HEK293 (cell line): ENCODE results near the gene N4BP2L2.
A peak's percentile ranks its signal among the peaks of the same experiment; 100 is the strongest.

ENCODE experiments used
- GFI1B ChIP-seq: fragments of 450-650 bp; formaldehyde crosslinking; IDR thresholded peaks from 2 replicates; pipeline ENCODE4 v1.5.1; 2016; ENCODE audit warnings: missing biosample characterization, missing genetic modification characterization
- GLI2 ChIP-seq: fragments of 450-650 bp; formaldehyde crosslinking; IDR thresholded peaks from 2 replicates; pipeline ENCODE4; 2017; ENCODE audit warnings: missing biosample characterization, missing genetic modification characterization, low read depth, borderline replicate concordance
- HOXA7 ChIP-seq: sonication (generic); formaldehyde crosslinking; IDR thresholded peaks from 2 replicates; pipeline ENCODE4 v1.8.1; 2022; ENCODE audit warnings: missing genetic modification reagents, borderline replicate concordance
- YY1 ChIP-seq: fragments of 450-650 bp; formaldehyde crosslinking; IDR thresholded peaks from 2 replicates; pipeline ENCODE4 v1.5.1; 2018; ENCODE audit warnings: missing biosample characterization, missing genetic modification characterization
- ZBTB17 ChIP-seq: fragments of 450-650 bp; formaldehyde crosslinking; IDR thresholded peaks from 2 replicates; pipeline ENCODE4 v1.5.1; 2016; ENCODE audit warnings: missing biosample characterization, missing genetic modification characterization
- ZBTB48 ChIP-seq: fragments of 450-650 bp; formaldehyde crosslinking; IDR thresholded peaks from 2 replicates; pipeline ENCODE4 v1.5.1; 2016; ENCODE audit warnings: missing biosample characterization, missing genetic modification characterization
- ZBTB7A ChIP-seq: fragments of 450-650 bp; formaldehyde crosslinking; IDR thresholded peaks from 2 replicates; pipeline ENCODE4 v1.5.1; 2016; ENCODE audit warnings: low read depth, missing biosample characterization, missing genetic modification characterization
- ZFP37 ChIP-seq: fragments of 450-650 bp; formaldehyde crosslinking; IDR thresholded peaks from 2 replicates; pipeline ENCODE4 v1.5.1; 2016; ENCODE audit warnings: missing biosample characterization, missing genetic modification characterization
- ZNF157 ChIP-seq: fragments of 450-650 bp; formaldehyde crosslinking; IDR thresholded peaks from 2 replicates; pipeline ENCODE4 v1.5.1; 2016; ENCODE audit warnings: missing biosample characterization, missing genetic modification characterization
- ZNF184 ChIP-seq: fragments of 450-650 bp; IDR thresholded peaks from 2 replicates; pipeline ENCODE4 v1.5.1; 2018; ENCODE audit warnings: missing biosample characterization, mild to moderate bottlenecking, missing genetic modification characterization
- ZNF239 ChIP-seq: fragments of 450-650 bp; formaldehyde crosslinking; IDR thresholded peaks from 2 replicates; pipeline ENCODE4 v1.5.1; 2016; ENCODE audit warnings: missing biosample characterization, missing genetic modification characterization
- ZNF423 ChIP-seq: fragments of 450-650 bp; formaldehyde crosslinking; IDR thresholded peaks from 2 replicates; pipeline ENCODE4 v1.5.1; 2016; ENCODE audit warnings: missing biosample characterization, missing genetic modification characterization
- ZNF48 ChIP-seq: fragments of 450-650 bp; formaldehyde crosslinking; IDR thresholded peaks from 2 replicates; pipeline ENCODE4 v1.5.1; 2016; ENCODE audit warnings: missing biosample characterization, missing genetic modification characterization
- ZNF561 ChIP-seq: fragments of 450-650 bp; IDR thresholded peaks from 2 replicates; pipeline ENCODE4 v1.5.1; 2018; ENCODE audit warnings: missing biosample characterization, missing genetic modification characterization, borderline replicate concordance
- ZNF621 ChIP-seq: fragments of 450-650 bp; formaldehyde crosslinking; IDR thresholded peaks from 2 replicates; pipeline ENCODE4 v1.5.1; 2017; ENCODE audit warnings: missing biosample characterization, missing genetic modification characterization
- ZNF629 ChIP-seq: fragments of 450-650 bp; formaldehyde crosslinking; IDR thresholded peaks from 2 replicates; pipeline ENCODE4 v1.5.1; 2017; ENCODE audit warnings: missing biosample characterization, missing genetic modification characterization
- ZNF670 ChIP-seq: fragments of 450-650 bp; formaldehyde crosslinking; IDR thresholded peaks from 2 replicates; pipeline ENCODE4 v1.5.1; 2016; ENCODE audit warnings: missing biosample characterization, missing genetic modification characterization, low read depth
- ZNF707 ChIP-seq: fragments of 450-650 bp; formaldehyde crosslinking; IDR thresholded peaks from 2 replicates; pipeline ENCODE4 v1.5.1; 2016; ENCODE audit warnings: missing biosample characterization, missing genetic modification characterization
- ZNF777 ChIP-seq: fragments of 450-650 bp; formaldehyde crosslinking; IDR thresholded peaks from 2 replicates; pipeline ENCODE4 v1.5.1; 2017; ENCODE audit warnings: missing biosample characterization, missing genetic modification characterization, borderline replicate concordance
- ZSCAN30 ChIP-seq: fragments of 450-650 bp; IDR thresholded peaks from 2 replicates; pipeline ENCODE4 v1.5.1; 2018; ENCODE audit warnings: missing biosample characterization, mild to moderate bottlenecking, missing genetic modification characterization, moderate library complexity
- TF ChIP-seq, protein P1 (sequence below): fragments of 450-650 bp; formaldehyde crosslinking; IDR thresholded peaks from 2 replicates; pipeline ENCODE4 v1.5.1; 2016; ENCODE audit warnings: missing biosample characterization, missing genetic modification characterization, borderline replicate concordance
- TF ChIP-seq, protein P2 (sequence below): fragments of 450-650 bp; formaldehyde crosslinking; IDR thresholded peaks from 2 replicates; pipeline ENCODE4 v1.5.1; 2016; ENCODE audit warnings: missing biosample characterization, missing genetic modification characterization
- TF ChIP-seq, protein P3 (sequence below): fragments of 450-650 bp; IDR thresholded peaks from 2 replicates; pipeline ENCODE4 v1.5.1; 2018; ENCODE audit warnings: missing biosample characterization, mild to moderate bottlenecking, missing genetic modification characterization
- TF ChIP-seq, protein P4 (sequence below): fragments of 450-650 bp; formaldehyde crosslinking; IDR thresholded peaks from 2 replicates; pipeline ENCODE4 v1.5.1; 2016; ENCODE audit warnings: missing biosample characterization, missing genetic modification characterization, borderline replicate concordance
- TF ChIP-seq, protein P5 (sequence below): fragments of 450-650 bp; formaldehyde crosslinking; IDR thresholded peaks from 2 replicates; pipeline ENCODE4 v1.5.1; 2016; ENCODE audit warnings: missing biosample characterization, missing genetic modification characterization
- TF ChIP-seq, protein P6 (sequence below): fragments of 450-650 bp; formaldehyde crosslinking; IDR thresholded peaks from 2 replicates; pipeline ENCODE4 v1.5.1; 2016; ENCODE audit warnings: missing biosample characterization, missing genetic modification characterization

Gene N4BP2L2

DNA sequence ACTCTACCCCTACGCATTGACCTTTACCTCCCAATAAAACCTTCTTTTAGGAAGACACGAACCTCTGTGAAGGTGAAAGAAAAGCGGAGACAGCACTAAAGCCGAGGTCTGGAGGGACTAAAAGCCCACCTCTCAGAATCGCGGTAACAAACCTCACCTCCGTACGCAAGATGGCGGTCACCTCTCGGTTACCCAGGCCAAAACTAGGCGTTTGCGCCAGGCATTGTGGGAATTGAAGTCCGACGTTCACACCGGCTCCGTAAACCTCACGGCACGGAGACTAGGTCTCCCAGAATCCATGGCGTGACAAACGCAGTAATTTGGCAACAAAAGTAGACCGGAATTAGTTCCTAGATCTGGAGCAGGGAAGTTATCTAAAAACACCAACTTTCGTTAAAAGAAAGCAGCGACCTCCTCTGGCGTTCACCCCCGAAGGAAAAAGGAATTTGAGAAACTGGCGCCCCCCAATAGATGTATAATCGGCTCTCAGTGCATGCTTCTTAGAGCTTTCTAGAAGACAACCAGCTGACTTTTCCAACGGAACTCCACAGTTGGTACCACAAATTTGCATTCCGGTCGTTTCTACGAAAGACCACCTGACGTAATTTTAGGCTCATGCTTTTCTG, at the start of gene N4BP2L2 (continued):
- TF ChIP-seq, protein P1, sequence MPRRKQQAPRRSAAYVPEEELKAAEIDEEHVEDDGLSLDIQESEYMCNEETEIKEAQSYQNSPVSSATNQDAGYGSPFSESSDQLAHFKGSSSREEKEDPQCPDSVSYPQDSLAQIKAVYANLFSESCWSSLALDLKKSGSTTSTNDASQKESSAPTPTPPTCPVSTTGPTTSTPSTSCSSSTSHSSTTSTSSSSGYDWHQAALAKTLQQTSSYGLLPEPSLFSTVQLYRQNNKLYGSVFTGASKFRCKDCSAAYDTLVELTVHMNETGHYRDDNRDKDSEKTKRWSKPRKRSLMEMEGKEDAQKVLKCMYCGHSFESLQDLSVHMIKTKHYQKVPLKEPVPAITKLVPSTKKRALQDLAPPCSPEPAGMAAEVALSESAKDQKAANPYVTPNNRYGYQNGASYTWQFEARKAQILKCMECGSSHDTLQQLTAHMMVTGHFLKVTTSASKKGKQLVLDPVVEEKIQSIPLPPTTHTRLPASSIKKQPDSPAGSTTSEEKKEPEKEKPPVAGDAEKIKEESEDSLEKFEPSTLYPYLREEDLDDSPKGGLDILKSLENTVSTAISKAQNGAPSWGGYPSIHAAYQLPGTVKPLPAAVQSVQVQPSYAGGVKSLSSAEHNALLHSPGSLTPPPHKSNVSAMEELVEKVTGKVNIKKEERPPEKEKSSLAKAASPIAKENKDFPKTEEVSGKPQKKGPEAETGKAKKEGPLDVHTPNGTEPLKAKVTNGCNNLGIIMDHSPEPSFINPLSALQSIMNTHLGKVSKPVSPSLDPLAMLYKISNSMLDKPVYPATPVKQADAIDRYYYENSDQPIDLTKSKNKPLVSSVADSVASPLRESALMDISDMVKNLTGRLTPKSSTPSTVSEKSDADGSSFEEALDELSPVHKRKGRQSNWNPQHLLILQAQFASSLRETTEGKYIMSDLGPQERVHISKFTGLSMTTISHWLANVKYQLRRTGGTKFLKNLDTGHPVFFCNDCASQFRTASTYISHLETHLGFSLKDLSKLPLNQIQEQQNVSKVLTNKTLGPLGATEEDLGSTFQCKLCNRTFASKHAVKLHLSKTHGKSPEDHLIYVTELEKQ (tag by site-specific recombination), result no peak
- TF ChIP-seq ZNF629 (tag by site-specific recombination) (peak; percentile 58), ZNF239 (tag by site-specific recombination) (no peak), YY1 (peak; percentile 85), ZNF670 (tag by site-specific recombination) (no peak), ZNF423 (tag by site-specific recombination) (no peak), ZNF561 (no peak), ZFP37 (no peak; the same call in 1 of the 2 replicates), ZNF707 (no peak), ZBTB7A (no peak; the same call in 1 of the 2 replicates), ZNF157 (no peak), HOXA7 (CRISPR knock-in tag) (no peak), ZNF777 (tag by site-specific recombination) (no peak), GFI1B (no peak), ZNF48 (no peak), ZNF184 (tag by site-specific recombination) (no peak), ZBTB48 (tag by site-specific recombination) (no peak), GLI2 (tag by site-specific recombination) (no peak), ZSCAN30 (no peak), ZNF621 (tag by site-specific recombination) (no peak), ZBTB17 (tag by site-specific recombination) (peak; percentile 84)
- TF ChIP-seq, protein P2, sequence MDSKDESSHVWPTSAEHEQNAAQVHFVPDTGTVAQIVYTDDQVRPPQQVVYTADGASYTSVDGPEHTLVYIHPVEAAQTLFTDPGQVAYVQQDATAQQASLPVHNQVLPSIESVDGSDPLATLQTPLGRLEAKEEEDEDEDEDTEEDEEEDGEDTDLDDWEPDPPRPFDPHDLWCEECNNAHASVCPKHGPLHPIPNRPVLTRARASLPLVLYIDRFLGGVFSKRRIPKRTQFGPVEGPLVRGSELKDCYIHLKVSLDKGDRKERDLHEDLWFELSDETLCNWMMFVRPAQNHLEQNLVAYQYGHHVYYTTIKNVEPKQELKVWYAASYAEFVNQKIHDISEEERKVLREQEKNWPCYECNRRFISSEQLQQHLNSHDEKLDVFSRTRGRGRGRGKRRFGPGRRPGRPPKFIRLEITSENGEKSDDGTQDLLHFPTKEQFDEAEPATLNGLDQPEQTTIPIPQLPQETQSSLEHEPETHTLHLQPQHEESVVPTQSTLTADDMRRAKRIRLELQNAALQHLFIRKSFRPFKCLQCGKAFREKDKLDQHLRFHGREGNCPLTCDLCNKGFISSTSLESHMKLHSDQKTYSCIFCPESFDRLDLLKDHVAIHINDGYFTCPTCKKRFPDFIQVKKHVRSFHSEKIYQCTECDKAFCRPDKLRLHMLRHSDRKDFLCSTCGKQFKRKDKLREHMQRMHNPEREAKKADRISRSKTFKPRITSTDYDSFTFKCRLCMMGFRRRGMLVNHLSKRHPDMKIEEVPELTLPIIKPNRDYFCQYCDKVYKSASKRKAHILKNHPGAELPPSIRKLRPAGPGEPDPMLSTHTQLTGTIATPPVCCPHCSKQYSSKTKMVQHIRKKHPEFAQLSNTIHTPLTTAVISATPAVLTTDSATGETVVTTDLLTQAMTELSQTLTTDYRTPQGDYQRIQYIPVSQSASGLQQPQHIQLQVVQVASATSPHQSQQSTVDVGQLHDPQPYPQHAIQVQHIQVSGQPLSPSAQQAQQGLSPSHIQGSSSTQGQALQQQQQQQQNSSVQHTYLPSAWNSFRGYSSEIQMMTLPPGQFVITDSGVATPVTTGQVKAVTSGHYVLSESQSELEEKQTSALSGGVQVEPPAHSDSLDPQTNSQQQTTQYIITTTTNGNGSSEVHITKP, result peak; percentile 81
- TF ChIP-seq, protein P3, sequence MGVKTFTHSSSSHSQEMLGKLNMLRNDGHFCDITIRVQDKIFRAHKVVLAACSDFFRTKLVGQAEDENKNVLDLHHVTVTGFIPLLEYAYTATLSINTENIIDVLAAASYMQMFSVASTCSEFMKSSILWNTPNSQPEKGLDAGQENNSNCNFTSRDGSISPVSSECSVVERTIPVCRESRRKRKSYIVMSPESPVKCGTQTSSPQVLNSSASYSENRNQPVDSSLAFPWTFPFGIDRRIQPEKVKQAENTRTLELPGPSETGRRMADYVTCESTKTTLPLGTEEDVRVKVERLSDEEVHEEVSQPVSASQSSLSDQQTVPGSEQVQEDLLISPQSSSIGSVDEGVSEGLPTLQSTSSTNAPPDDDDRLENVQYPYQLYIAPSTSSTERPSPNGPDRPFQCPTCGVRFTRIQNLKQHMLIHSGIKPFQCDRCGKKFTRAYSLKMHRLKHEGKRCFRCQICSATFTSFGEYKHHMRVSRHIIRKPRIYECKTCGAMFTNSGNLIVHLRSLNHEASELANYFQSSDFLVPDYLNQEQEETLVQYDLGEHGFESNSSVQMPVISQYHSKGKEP (tag by site-specific recombination), result no peak
- TF ChIP-seq, protein P4, sequence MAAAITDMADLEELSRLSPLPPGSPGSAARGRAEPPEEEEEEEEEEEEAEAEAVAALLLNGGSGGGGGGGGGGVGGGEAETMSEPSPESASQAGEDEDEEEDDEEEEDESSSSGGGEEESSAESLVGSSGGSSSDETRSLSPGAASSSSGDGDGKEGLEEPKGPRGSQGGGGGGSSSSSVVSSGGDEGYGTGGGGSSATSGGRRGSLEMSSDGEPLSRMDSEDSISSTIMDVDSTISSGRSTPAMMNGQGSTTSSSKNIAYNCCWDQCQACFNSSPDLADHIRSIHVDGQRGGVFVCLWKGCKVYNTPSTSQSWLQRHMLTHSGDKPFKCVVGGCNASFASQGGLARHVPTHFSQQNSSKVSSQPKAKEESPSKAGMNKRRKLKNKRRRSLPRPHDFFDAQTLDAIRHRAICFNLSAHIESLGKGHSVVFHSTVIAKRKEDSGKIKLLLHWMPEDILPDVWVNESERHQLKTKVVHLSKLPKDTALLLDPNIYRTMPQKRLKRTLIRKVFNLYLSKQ (tag by site-specific recombination), result no peak
- TF ChIP-seq, protein P5, sequence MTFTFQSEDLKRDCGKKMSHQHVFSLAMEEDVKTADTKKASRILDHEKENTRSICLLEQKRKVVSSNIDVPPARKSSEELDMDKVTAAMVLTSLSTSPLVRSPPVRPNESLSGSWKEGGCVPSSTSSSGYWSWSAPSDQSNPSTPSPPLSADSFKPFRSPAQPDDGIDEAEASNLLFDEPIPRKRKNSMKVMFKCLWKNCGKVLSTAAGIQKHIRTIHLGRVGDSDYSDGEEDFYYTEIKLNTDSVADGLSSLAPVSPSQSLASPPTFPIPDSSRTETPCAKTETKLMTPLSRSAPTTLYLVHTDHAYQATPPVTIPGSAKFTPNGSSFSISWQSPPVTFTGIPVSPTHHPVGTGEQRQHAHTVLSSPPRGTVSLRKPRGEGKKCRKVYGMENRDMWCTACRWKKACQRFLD (tag by site-specific recombination), result no peak
- TF ChIP-seq, protein P6, sequence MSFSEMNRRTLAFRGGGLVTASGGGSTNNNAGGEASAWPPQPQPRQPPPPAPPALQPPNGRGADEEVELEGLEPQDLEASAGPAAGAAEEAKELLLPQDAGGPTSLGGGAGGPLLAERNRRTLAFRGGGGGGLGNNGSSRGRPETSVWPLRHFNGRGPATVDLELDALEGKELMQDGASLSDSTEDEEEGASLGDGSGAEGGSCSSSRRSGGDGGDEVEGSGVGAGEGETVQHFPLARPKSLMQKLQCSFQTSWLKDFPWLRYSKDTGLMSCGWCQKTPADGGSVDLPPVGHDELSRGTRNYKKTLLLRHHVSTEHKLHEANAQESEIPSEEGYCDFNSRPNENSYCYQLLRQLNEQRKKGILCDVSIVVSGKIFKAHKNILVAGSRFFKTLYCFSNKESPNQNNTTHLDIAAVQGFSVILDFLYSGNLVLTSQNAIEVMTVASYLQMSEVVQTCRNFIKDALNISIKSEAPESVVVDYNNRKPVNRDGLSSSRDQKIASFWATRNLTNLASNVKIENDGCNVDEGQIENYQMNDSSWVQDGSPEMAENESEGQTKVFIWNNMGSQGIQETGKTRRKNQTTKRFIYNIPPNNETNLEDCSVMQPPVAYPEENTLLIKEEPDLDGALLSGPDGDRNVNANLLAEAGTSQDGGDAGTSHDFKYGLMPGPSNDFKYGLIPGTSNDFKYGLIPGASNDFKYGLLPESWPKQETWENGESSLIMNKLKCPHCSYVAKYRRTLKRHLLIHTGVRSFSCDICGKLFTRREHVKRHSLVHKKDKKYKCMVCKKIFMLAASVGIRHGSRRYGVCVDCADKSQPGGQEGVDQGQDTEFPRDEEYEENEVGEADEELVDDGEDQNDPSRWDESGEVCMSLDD, result 0 out of 2 replicates have a peak, but pooled peaks have one; percentile 14
